Measurements from ENCODE around the gene FLYWCH2.

FLYWCH2 gene

DNA sequence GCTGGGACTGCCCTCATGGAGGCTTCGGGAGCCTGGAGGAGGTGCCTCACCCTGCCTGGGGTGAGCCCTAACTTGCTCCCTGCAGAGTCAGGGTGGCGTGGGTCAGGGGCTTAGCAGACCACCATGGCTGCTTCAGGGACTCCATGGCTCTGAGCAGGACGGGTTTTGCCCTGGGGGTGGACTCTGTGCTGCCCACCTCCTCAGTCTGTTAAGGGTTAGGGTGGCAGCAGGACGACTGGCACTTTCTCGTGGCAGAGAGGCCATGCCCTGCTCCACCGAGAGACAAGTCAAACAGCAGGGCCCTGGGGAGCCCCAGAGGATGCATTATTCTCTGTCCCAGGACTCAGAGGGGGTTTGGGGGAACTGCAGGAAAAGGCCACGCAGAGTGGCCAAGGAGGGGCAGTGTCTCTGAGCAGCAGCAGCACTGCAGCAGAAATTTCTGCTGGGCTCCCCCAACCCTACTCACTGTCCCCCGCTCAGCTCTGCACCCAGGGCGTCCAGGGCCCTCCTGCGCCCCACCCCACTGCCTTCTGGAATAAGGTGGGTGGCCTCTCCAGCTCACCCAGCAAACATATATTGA lies 23.2 kb upstream of the FLYWCH2 start:
- H3K4me3 ChIP-seq (ENCODE audit: low read depth, low read length), result no peak overlapping the region
- DNase-seq (ENCODE audit: low read depth), result no peak
- TF ChIP-seq, protein P1, sequence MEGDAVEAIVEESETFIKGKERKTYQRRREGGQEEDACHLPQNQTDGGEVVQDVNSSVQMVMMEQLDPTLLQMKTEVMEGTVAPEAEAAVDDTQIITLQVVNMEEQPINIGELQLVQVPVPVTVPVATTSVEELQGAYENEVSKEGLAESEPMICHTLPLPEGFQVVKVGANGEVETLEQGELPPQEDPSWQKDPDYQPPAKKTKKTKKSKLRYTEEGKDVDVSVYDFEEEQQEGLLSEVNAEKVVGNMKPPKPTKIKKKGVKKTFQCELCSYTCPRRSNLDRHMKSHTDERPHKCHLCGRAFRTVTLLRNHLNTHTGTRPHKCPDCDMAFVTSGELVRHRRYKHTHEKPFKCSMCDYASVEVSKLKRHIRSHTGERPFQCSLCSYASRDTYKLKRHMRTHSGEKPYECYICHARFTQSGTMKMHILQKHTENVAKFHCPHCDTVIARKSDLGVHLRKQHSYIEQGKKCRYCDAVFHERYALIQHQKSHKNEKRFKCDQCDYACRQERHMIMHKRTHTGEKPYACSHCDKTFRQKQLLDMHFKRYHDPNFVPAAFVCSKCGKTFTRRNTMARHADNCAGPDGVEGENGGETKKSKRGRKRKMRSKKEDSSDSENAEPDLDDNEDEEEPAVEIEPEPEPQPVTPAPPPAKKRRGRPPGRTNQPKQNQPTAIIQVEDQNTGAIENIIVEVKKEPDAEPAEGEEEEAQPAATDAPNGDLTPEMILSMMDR (IDR thresholded peaks at IDR 0.05; ENCODE audit: control insufficient read depth, extremely low read depth, insufficient read depth), result no peak

GRCh38 chr16:2860826-2861567 lies 22.0 kb upstream of the FLYWCH2 start:
- DNase-seq (ENCODE audit: low read depth), result no peak
- no peak overlapping the region for H3K4me3 ChIP-seq (ENCODE audit: low read depth, low read length)
- TF ChIP-seq, protein P1 (IDR thresholded peaks at IDR 0.05; ENCODE audit: control insufficient read depth, extremely low read depth, insufficient read depth), result no peak

DNA sequence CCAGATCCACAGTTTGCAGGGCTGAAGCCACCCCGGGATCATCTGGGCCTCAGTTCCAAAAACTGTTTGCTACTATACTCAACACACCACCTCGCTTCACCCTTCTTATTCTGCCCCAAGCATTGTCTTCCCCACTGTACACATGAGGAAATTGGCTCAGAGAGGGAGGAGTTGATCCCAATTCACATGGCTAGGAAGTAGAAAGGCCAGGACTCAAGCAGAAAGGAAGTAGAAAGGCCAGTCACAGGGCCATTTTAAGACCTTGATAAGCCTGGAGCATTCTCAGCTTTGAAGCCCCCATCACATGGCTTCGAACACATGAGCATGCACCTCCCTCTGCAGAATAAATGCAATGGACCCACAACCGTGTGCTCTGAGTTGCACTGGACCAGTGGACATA lies 17.4 kb upstream of the FLYWCH2 start:
- no peak for DNase-seq (ENCODE audit: low read depth)
- TF ChIP-seq, protein P1 (IDR thresholded peaks at IDR 0.05; ENCODE audit: control insufficient read depth, extremely low read depth, insufficient read depth), result no peak
- no peak overlapping the region for H3K4me3 ChIP-seq (ENCODE audit: low read depth, low read length)

- no peak for DNase-seq (ENCODE audit: low read depth)
- TF ChIP-seq, protein P1 (IDR thresholded peaks at IDR 0.05; ENCODE audit: control insufficient read depth, extremely low read depth, insufficient read depth), result no peak
Measured at GRCh38 chr16:2866431-2866830, 16.6 kb upstream of the FLYWCH2 start.

GRCh38 chr16:2867661-2867986 lies 15.4 kb upstream of the FLYWCH2 start:
- TF ChIP-seq, protein P1 (IDR thresholded peaks at IDR 0.05; ENCODE audit: control insufficient read depth, extremely low read depth, insufficient read depth), result no peak
- H3K4me3 ChIP-seq (ENCODE audit: low read depth, low read length), result peak overlapping the region; percentile 65
- no peak for DNase-seq (ENCODE audit: low read depth)

More at GRCh38 chr16:2866431-2866830, 16.6 kb upstream of the FLYWCH2 start:
- no peak overlapping the region for H3K4me3 ChIP-seq (ENCODE audit: low read depth, low read length)

DNA sequence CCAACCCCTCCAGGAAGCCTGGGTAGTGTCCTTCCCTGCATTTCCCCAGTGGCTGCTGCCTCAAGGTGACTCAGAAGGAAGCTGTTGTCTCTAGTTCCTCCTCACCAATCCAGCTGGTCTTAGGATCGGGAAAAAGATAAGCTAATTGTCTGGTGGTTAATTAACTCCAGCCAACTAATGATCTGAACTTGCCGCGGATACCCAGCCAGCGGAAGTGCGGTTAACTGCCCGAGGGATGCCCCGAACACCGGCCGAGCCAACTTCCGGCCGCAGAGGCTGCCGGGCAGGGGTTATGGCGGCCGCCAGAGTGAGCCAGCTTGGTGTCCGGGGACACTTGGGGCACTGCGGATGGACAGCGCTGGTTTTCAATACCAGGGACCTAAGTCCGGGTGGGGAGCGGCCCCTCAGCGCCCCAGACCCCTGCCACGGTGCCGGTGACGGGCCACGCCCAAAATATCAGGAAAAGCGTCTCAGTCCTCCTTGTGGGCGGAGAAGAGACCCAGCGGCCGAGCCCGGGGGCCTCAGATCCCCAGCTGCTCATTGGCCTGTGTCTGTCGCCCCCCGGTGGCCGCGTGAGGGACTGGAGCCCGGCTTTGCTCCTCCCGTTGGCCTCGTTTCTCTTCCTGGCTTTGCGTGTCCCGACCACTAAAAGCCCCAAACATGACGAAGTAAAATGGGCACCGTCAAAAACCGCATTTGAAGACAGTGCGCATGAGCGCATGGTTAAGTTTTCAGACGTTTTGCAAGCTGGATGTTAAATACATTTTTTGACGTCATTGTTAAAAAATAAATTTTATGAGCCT lies 14.8 kb upstream of the FLYWCH2 start:
- TF ChIP-seq, protein P1 (IDR thresholded peaks at IDR 0.05; ENCODE audit: control insufficient read depth, extremely low read depth, insufficient read depth), result peak; percentile 88
- peak; percentile 70 for DNase-seq (ENCODE audit: low read depth)

More for the DNA sequence above, 14.8 kb upstream of the FLYWCH2 start:
- H3K4me3 ChIP-seq (ENCODE audit: low read depth, low read length), result peak overlapping the region; percentile 65

All from LNCaP clone FGC (cell line).